Thoracic aorta (tissue), 2 donors: ENCODE data around the gene PODN. TPM values are rescaled to one million over a fixed set of nuclear protein-coding genes. Genes with fewer than 3 reads are reported as not detected.

Experiments
- ATAC-seq: fragments of 150-250 bp; one replicate; pipeline ENCODE4 v1.8.0; 2017; ENCODE audit warnings: low read depth; ENCODE audit not compliant: insufficient number of reproducible peaks, low FRiP score
- DNase-seq: peaks from one replicate; pipeline ENCODE4 v3.0.0-alpha.2; 2020; ENCODE audit warnings: low spot score
- H3K27ac ChIP-seq, 2 donors: fragments of 200-600 bp; sonication (generic); 1 replicate in 1 of 2; 2 replicates in 1 of 2; pipeline ENCODE4 v1.5.1; 2016; ENCODE audit warnings: mild to moderate bottlenecking in 2 of 2, moderate library complexity in 2 of 2
- H3K27me3 ChIP-seq: fragments of 200-600 bp; sonication (generic); replicated peaks from 2 replicates; pipeline ENCODE4 v1.6.0; 2016; ENCODE audit warnings: mild to moderate bottlenecking; ENCODE audit not compliant: insufficient read depth
- H3K36me3 ChIP-seq: fragments of 200-600 bp; sonication (generic); one replicate; pipeline ENCODE4 v1.5.1; 2016
- H3K4me1 ChIP-seq, 2 donors: fragments of 200-600 bp; sonication (generic); 1 replicate in 1 of 2; 2 replicates in 1 of 2; pipeline versions ENCODE4 v1.5.1 to v1.6.0; 2016; ENCODE audit warnings: low read depth in 2 of 2, mild to moderate bottlenecking in 1 of 2; ENCODE audit not compliant: control insufficient read depth in 1 of 2
- H3K4me3 ChIP-seq: fragments of 200-600 bp; sonication (generic); 2 replicates; pipeline ENCODE4 v1.5.1; 2016; ENCODE audit warnings: mild to moderate bottlenecking
- H3K9me3 ChIP-seq: fragments of 200-600 bp; sonication (generic); 2 replicates; pipeline ENCODE4 v1.5.1; 2016
- total RNA-seq, 2 donors: library from RNA; depleted of rRNA; stranded (reverse); fragments of >200 nt; gene quantifications; one replicate each; pipeline versions ENCODE4 v1.1.0 to v1.2.3, GENCODE V29; 2016
- TF ChIP-seq, protein P1 (sequence below): fragments of 200-600 bp; sonication (generic); IDR thresholded peaks from one replicate; pipeline ENCODE4 v1.5.1; 2019; ENCODE audit warnings: antibody characterized with exemption

Gene PODN
- total RNA-seq, 2 donors from 2014 or later, result 119 to 152 TPM

- Histone ChIP-seq H3K9me3 (no peaks in the 10 kb centered on the region), H3K4me3 (no peak overlapping the region), H3K27me3 (no peaks in the 10 kb centered on the region), H3K4me1 (no peaks in the 10 kb centered on the region), H3K27ac (no peak overlapping the region), H3K36me3 (no peaks in the 10 kb centered on the region)
- DNase-seq, result no peak
- ATAC-seq, result no peak
- TF ChIP-seq, protein P1, sequence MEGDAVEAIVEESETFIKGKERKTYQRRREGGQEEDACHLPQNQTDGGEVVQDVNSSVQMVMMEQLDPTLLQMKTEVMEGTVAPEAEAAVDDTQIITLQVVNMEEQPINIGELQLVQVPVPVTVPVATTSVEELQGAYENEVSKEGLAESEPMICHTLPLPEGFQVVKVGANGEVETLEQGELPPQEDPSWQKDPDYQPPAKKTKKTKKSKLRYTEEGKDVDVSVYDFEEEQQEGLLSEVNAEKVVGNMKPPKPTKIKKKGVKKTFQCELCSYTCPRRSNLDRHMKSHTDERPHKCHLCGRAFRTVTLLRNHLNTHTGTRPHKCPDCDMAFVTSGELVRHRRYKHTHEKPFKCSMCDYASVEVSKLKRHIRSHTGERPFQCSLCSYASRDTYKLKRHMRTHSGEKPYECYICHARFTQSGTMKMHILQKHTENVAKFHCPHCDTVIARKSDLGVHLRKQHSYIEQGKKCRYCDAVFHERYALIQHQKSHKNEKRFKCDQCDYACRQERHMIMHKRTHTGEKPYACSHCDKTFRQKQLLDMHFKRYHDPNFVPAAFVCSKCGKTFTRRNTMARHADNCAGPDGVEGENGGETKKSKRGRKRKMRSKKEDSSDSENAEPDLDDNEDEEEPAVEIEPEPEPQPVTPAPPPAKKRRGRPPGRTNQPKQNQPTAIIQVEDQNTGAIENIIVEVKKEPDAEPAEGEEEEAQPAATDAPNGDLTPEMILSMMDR, result no peak
Observed at GRCh38 chr1:53070621-53071020, 8.6 kb downstream of the PODN start.

DNA sequence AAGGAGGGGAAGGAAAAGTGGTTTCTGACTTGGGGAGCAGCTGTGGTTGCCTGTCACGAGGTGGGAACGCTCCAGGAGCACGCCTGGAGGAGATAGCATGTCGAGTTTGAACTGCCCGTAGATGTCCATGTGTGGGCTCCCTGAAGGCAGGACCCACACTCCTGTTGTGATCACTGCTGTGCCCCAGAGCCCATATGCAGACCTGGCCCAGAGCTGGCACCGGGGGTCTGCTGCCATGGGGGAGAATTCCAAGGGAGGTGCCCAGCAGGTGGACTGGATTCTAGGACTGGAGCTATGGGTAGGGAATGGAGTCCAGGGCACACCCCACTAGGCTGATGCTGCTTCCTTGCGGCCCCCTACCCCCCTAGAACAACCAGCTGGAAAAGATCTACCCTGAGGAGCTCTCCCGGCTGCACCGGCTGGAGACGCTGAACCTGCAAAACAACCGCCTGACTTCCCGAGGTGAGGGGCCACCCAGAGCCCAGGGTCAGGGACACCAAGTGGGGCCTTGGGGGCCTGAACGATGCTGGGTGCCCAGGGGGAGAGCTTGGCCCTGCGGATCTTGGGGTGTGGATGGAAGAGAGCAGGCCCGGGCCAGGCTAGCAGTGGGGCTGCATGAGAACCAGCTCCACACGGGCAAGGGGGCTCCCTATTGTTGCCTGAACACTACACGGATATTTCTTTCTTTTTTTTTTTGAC is 9.3 kb downstream of the PODN start:
- no peak overlapping the region for H3K27ac ChIP-seq
- H3K4me3 ChIP-seq, result no peak overlapping the region
- no peak for DNase-seq
- H3K9me3 ChIP-seq, result no peaks in the 10 kb centered on the region
- H3K27me3 ChIP-seq, result no peaks in the 10 kb centered on the region
- TF ChIP-seq, protein P1, result no peak
- H3K4me1 ChIP-seq, result no peaks in the 10 kb centered on the region
- ATAC-seq, result no peak
- H3K36me3 ChIP-seq, result no peaks in the 10 kb centered on the region

DNA sequence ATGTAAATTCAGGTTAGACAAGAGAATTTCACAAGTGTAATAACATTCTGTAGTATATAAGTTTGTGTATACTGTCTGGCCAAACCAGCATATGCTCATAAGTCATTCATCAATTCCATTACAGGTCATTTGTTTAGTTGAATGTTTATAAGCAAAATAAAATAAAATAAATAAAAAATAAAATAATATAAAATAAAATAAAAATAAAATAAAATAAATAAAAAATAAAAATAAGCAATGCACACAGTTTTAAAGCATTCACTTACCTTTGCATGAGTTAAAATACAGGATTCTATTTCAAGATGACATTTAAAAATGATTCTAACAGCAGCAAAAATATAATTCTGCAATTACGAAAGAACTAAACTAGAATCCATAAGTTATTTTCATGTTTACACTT is 9.9 kb downstream of the PODN start:
- Histone ChIP-seq H3K4me1 (no peaks in the 10 kb centered on the region), H3K9me3 (no peaks in the 10 kb centered on the region), H3K27ac (no peak overlapping the region), H3K27me3 (no peaks in the 10 kb centered on the region), H3K4me3 (no peak overlapping the region), H3K36me3 (no peaks in the 10 kb centered on the region)
- TF ChIP-seq, protein P1, result no peak
- DNase-seq, result no peak
- no peak for ATAC-seq

DNA sequence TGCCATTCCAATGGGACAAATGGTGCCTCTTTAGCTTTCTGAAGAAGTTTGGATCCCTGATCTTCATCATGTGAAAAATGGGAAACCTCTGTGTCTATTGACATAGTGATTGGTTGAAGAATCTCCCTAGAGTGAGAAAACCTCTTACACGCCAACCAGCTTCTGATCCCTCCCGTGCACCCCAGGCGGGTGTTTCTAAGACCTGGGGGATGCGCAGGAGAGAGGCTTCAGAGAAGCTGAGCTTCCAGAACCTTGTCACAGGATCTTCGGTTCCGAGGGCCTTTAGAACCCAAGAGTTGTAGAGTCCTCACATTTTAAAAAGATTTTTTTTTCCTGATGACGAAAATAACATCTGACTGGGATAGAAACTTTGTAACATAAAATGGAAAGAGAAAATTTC is 11.3 kb downstream of the PODN start:
- no peak overlapping the region for H3K4me3 ChIP-seq
- H3K27me3 ChIP-seq, result no peaks in the 10 kb centered on the region
- H3K9me3 ChIP-seq, result no peaks in the 10 kb centered on the region
- TF ChIP-seq, protein P1, result no peak
- DNase-seq, result no peak
- no peak for ATAC-seq
- no peak overlapping the region for H3K27ac ChIP-seq
- H3K4me1 ChIP-seq, result no peaks in the 10 kb centered on the region
- no peaks in the 10 kb centered on the region for H3K36me3 ChIP-seq

- H3K4me3 ChIP-seq, result no peak overlapping the region
- no peaks in the 10 kb centered on the region for H3K9me3 ChIP-seq
- no peak overlapping the region for H3K27ac ChIP-seq
- H3K36me3 ChIP-seq, result no peaks in the 10 kb centered on the region
- ATAC-seq (no peak), DNase-seq (no peak)
- H3K27me3 ChIP-seq, result no peaks in the 10 kb centered on the region
- TF ChIP-seq, protein P1, result no peak
- H3K4me1 ChIP-seq, result no peaks in the 10 kb centered on the region
Observed at GRCh38 chr1:53073868-53074311, 11.9 kb downstream of the PODN start.
